NK-92 treated with Interleukin-12 subunit alpha and Interleukin-12 subunit beta, amount 100 ng/mL, for 24 hours (cell line): ENCODE results near the gene MFN2.

Experiments used
- DNase-seq: peaks from one replicate; lab custom pipeline; 2025; lab: John Stamatoyannopoulos, UW

MFN2 gene

GRCh38 chr1:11960715-11961114 is 19.5 kb upstream of the MFN2 start:
- no peak for DNase-seq

DNA sequence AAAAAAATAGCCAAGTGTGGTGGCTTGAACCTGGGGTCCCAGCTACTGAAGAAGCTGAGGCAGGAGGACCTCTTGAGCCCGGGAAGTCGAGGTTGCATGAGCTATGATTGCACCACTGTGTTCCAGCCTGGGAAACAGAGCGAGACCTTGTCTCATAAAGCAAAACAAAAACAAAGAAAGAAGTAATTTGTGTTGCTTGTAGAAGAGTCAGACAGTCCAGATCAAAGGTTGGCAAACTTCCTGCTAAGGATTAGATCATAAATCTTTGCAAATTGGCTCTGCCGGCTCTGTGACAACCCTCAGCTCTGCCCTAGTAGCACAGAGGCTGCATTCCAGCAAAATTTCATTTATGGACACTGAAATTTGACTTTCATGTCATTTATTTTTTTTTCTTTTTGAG is 19.0 kb upstream of the MFN2 start:
- DNase-seq: no peak

DNA sequence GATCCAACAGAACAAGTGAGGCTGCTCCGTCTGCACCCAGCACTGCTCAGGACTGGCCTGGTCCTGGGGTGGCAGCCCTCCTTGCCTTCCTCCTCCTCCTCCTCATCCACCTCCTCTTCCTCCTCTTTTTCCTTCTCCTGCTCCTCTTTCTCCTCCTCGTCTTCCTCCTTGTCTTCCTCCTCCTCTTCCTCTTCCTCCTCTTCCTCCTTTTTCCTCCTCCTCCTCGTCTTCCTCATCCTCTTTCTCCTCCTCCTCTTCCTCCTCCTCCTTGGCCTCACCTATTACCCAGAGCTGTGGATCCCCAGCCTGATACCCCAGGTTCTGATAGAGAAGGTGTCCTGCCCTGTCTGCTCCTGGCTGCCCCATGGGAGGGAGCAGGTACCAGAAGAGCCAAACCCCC is 16.6 kb upstream of the MFN2 start:
- no peak for DNase-seq

GRCh38 chr1:11964656-11965055 is 15.6 kb upstream of the MFN2 start:
- no peak for DNase-seq

DNA sequence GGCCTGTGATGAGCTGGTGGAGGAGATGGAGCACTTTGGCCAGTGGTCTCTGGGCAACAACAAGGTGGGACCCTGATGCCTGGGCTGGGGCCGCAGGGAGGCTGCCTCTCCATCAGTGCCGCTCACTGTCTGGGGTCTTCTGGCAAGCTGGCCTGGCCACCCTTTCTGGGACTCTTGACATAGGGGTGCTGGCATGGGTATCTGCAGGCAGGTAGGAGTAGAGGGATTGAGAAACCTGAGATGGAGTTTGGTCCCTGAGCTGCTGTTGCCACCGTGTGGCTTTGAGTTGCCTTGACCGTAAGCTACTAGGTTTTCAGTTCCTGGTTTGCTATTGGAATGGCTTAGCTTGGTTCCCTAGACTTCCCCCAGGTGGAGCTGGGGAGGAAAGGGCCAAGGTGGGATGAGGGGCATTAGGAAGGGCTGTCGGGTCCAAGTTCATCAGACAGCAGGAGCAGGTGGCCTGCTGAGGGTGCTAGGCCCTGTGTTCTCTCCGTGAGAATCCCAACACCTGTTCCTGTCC is 13.2 kb upstream of the MFN2 start:
- DNase-seq: no peak

DNA sequence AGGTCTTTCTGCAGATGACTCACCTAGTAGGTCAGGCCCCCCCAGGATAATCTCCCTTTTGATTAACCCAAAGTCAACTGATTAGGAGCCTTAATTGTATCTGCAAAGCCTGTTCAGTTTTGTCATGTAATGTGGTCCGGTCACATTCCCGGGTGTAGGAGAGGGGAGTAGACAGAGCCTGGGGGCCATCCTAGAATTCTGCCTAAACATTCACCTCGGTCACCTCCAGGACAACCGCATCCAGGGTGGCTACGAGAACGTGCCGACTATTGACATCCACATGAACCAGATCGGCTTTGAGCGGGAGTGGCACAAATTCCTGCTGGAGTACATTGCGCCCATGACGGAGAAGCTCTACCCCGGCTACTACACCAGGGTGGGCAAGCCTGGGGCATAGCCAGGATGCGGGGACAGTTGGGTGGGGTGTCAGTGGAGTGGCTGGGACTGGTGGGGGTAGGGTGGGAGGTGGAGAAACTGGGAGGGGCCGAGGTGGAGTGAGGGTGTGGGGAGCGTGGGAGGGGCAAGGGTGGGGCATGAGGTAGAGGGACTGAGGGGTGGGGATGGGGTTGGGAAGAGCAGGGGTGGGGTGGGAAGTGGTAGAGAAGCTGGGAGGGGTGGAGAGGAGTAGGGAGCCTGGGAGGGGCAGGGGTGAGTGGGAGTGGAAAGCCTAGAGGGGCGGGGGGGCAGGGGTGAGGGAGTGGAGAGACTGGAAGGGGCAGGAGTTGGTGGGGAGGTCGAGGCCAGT is 9.6 kb upstream of the MFN2 start:
- no peak for DNase-seq

GRCh38 chr1:11977625-11978024 is 2.6 kb upstream of the MFN2 start:
- no peak for DNase-seq

GRCh38 chr1:11978301-11978700 is 1.9 kb upstream of the MFN2 start:
- no peak for DNase-seq

DNA sequence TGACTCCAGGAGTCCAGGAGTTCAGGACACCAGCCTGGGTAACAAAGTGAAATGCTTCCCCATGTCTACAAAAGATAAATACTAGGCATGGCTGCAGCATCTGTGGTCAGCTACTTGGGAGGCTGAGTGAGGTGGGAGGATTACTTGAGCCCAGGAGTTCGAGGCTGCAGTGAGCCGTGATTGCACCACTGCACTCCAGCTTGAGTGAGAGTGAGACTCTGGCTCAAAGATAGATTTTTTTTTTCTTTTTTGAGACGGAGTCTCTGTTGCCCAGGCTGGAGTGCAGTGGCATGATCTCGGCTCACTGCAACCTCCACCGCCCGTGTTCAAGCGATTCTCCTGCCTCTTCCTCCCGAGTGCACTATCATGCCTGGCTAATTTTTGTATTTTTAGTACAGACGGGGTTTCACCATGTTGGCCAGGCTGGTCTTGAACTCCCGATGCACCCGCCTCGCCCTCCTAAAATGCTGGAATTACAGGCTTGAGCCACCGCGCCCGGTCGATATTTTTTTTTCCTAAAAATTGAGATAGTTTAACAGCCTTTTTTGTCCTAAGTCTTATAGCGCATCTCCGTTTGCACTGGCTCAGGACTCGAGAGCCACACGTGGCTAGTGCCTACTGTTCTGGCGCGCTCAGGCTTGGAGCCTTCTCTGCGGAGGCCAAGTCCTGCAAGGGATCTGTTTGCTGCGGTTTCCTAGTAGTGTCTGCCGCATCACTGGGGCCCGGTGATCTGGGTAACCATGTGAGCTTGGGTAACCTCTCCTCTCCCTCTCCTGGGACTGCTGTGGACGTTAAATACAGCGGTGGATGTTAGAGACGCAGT is 1.0 kb upstream of the MFN2 start:
- DNase-seq: no peak

- no peak for DNase-seq
These were observed 380 bp downstream of the MFN2 start for GRCh38 chr1:11980676-11980972.

- DNase-seq: no peak
These were observed 1.2 kb downstream of the MFN2 start for GRCh38 chr1:11981378-11982009.

DNA sequence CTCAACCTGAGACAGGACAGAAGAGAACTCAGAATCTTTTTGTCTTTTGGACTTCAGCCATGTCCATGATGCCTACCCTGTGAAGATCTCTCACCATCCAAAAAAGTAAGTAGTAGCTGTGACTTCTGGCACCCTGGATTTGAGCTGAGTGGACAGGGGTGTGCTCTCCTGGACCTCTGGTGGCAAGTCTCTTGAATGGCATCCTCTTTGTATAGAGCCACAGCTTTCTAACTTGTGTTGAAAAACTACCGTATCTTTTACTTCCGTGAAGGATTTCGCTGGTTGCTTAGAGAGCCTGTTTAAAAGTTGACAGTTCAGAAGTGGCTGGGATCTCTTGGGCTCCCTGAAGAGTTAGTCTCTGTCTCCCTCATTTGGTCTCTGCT is 1.8 kb downstream of the MFN2 start:
- no peak for DNase-seq

GRCh38 chr1:11984121-11984520 is 3.9 kb downstream of the MFN2 start:
- no peak for DNase-seq

DNA sequence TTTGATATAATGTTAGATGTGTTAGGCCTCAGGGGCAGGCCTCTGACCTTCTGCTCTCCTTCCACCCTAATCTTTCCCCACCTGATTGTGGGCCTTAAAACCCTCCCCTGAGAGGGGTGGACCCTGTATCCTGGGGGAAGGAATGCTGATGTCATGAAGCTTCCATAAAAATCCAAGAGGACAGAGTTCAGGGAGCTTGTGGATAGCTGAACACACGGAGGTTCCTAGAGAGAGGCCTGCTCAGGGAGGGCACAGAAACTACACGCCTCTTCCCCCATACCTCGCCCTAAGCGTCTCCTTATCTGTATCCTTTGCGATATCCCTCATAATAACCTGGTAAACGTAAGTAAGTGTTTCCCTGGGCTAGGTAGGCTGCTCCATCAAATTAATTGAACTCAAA is 4.3 kb downstream of the MFN2 start:
- no peak for DNase-seq

- DNase-seq: no peak
These were observed 4.9 kb downstream of the MFN2 start for GRCh38 chr1:11985171-11985570.

GRCh38 chr1:11985851-11986250 is 5.6 kb downstream of the MFN2 start:
- no peak for DNase-seq

GRCh38 chr1:11989669-11990068 is 9.4 kb downstream of the MFN2 start:
- no peak for DNase-seq

DNA sequence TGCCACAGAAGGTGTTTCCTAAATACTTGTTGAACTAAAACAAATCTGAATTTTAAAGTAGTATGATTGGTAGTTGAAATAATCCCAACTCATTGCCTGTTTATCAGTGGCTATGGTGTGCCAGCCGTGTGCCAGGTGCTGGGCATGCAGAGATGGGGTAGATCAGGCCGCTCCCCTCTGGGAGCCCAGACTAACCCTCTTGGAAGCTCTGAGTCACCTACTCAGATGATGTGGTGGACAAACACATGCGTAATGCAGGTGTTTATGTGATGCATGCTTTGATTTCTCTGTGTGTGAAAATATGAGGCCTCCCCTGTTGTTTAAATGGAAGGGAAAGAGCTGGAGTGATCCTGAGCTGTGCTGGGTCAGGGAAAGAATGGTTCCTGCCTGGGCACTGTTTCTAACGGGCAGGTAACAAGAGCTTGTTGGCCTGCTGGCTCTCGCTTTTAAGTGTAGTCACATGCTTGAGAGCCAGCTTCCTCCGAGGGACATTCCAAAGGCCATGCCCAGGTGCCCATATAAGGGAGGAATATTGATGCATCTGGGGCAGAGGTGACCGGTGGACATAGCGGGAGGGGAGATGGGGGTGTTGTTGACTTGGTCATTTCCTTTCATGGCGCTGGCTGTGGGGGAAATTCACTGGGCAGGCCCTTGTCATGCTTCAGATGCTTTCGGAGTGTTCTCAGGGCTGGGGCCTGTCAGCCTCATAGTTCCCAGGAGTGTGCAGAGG is 10.2 kb downstream of the MFN2 start:
- no peak for DNase-seq

DNA sequence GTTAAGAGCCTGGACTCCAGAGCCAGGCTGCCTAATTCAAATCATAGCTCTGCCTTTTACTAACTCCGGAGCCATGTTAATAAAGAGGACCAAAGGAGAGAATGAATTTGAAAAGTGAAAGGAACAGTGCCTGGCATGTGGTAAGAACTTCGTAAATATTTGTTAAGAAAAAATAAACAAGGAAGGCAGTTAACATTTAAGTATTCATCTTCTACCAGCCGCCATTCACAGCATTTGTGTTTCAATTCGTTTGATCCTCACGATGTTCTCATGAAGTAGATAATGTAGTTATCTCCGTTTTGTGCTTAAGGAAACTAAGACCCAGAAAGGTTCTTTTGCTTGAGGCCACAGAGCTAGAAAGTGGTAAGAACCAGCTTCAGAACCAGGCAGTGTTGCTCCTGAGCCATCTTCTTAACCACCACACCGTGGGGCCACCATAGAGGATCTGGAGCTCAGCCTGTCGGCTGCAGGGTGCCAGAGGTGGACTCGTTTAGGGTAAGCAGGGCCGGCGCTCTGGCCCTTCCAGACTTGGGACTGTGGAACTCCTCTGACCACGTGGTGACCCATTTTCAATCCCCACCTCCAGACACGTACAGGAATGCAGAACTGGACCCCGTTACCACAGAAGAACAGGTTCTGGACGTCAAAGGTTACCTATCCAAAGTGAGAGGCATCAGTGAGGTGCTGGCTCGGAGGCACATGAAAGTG is 11.9 kb downstream of the MFN2 start:
- DNase-seq: no peak

DNA sequence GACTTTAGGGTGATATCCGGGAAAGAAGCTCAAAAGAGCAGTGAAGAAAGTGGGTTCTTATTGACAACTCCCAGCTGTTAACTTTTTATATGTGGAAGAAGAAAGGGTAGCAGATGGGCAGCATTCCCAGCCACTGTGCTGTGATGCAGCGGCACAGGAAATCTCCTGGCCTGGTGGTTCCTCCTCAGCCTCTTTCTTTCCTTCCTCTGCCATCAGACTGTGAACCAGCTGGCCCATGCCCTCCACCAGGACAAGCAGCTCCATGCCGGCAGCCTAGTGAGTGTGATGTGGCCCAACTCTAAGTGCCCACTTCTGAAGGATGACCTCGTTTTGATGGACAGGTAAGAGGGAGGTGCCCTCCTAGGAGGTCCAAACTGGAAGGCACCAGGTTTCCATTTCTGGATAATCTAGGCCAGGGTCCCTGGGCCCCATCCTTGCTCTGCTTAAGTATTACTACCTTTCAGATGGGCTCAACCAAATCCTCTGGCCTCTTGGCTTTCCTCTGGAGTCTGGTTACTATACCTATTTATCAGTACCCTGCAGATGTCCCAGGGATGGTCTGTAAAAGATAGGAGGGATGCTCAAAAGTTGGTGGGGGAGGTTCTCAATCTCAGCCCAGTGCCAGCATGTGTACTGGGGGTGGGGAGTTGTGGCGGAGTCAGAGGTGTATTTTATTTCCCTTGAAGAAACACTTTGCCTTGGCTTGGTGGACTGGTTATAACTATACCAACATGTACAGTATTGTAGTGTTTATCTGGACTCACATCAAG is 17.0 kb downstream of the MFN2 start:
- DNase-seq: no peak

GRCh38 chr1:11998636-11999035 is 18.4 kb downstream of the MFN2 start:
- DNase-seq: no peak
